A673 (cell line): Measurements from ENCODE around the gene SNX8.

Source experiments
- EZH2 ChIP-seq: fragments of 200-600 bp; sonication (generic); IDR thresholded peaks from 2 replicates; pipeline ENCODE4 v1.6.1; 2017; ENCODE audit warnings: borderline replicate concordance, low read depth, mild to moderate bottlenecking, mixed read lengths, antibody characterized with exemption, low read length; ENCODE audit not compliant: poor library complexity, severe bottlenecking
- TF ChIP-seq, protein P1 (sequence below): fragments of 300-800, 200-600 bp; sonication (generic); conservative IDR thresholded peaks from 2 replicates; pipeline ENCODE4 v1.5.1; 2017; ENCODE audit warnings: low read depth, mild to moderate bottlenecking, antibody characterized with exemption, low read length, moderate library complexity, mixed read lengths

DNA sequence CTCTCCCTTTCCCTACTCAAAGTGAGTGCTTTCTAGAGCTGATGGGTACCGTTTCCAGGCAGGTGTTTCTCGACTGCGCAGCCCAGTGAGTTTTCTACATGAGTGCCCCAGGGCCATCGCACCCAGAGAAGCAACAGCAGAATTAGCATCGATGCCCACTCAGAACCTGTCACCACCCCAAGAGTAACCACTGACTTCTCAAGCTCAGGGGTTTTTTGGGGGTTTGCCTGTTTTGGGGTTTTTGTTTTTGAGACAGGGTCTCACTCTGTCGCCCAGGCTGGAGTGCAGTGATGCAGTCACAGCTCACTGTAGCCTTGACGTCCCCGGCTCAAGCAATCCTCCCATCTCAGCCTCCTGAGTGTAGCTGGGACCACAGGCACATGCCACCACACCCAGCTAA lies 25.7 kb downstream of the SNX8 start:
- TF ChIP-seq, protein P1, sequence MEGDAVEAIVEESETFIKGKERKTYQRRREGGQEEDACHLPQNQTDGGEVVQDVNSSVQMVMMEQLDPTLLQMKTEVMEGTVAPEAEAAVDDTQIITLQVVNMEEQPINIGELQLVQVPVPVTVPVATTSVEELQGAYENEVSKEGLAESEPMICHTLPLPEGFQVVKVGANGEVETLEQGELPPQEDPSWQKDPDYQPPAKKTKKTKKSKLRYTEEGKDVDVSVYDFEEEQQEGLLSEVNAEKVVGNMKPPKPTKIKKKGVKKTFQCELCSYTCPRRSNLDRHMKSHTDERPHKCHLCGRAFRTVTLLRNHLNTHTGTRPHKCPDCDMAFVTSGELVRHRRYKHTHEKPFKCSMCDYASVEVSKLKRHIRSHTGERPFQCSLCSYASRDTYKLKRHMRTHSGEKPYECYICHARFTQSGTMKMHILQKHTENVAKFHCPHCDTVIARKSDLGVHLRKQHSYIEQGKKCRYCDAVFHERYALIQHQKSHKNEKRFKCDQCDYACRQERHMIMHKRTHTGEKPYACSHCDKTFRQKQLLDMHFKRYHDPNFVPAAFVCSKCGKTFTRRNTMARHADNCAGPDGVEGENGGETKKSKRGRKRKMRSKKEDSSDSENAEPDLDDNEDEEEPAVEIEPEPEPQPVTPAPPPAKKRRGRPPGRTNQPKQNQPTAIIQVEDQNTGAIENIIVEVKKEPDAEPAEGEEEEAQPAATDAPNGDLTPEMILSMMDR = no peak
- no peak for TF ChIP-seq EZH2
